HepG2 (cell line): ENCODE data around the gene TGFBRAP1. TPM values are rescaled to one million over a fixed set of nuclear protein-coding genes. Genes with fewer than 3 reads are reported as not detected.

Experiments used
- ATAC-seq: fragments of 200-7000 bp; cut with Tn5 transposase; 3 replicates; pipeline ENCODE4 v1.9.1; 2020; ENCODE audit warnings: mild to moderate bottlenecking, moderate library complexity
- BruUV-seq: library from RNA; stranded (reverse); fragments of 400-500 nt; replicated peaks from 2 replicates; lab custom pipeline; 2021; lab: Mats Ljungman, UMichigan
- CTCF ChIA-PET: fragments of 300-600 bp; formaldehyde crosslinking; extraction: SDS; loops from one replicate; lab custom pipeline; 2021; ENCODE audit warnings: low total read pairs, inconsistent platforms, low intra/inter-chr PET ratio; lab: Yijun Ruan, JAX
- POLR2A ChIA-PET: fragments of 350-600 bp; sonication (Branson Sonifier 250); formaldehyde crosslinking; loops from one replicate; lab custom pipeline; 2020; ENCODE audit warnings: antibody characterized with exemption, inconsistent platforms; lab: Yijun Ruan, JAX
- DNase-seq: peaks from one replicate; pipeline ENCODE4 v3.0.0-alpha.2; 2015; ENCODE audit warnings: low spot score
- FAIRE-seq: peaks from 3 replicates; lab custom pipeline; 2011; peaks lifted over from hg19 to GRCh38; lab: Jason Lieb, UNC
- H2AFZ ChIP-seq: one replicate; pipeline ENCODE4 v1.6.1; 2011; ENCODE audit warnings: low read length, inconsistent platforms
- H3K27ac ChIP-seq: fragments of 300-600 bp; 3 replicates; pipeline ENCODE4 v1.8.0; 2011; ENCODE audit warnings: mixed run types, mild to moderate bottlenecking, mixed read lengths, low read length, inconsistent platforms; ENCODE audit not compliant: insufficient read depth; ENCODE audit errors: extremely low read length
- H3K27me3 ChIP-seq, 2 experiments: fragments of 200-600 bp in 1 of 2; 2 replicates in 1 of 2; 3 replicates in 1 of 2; pipeline versions ENCODE4 v1.6.0 to v1.8.0; 2011; ENCODE audit warnings: low read length in 2 of 2, mild to moderate bottlenecking in 2 of 2, moderate library complexity in 2 of 2, inconsistent platforms in 1 of 2; ENCODE audit not compliant: insufficient read depth in 2 of 2, control insufficient read depth in 1 of 2
- H3K36me3 ChIP-seq, 2 experiments: fragments of 200-600 bp in 1 of 2; replicated peaks in 1 of 2; 2 replicates in 1 of 2; 3 replicates in 1 of 2; pipeline versions ENCODE4 v1.5.1 to v1.8.0; 2011; ENCODE audit warnings: low read length in 2 of 2, inconsistent platforms in 1 of 2; ENCODE audit not compliant: insufficient read depth in 2 of 2, control insufficient read depth in 1 of 2
- H3K4me1 ChIP-seq: 2 replicates; pipeline ENCODE4 v1.5.1; 2012; ENCODE audit warnings: low read length, inconsistent platforms; ENCODE audit not compliant: insufficient read depth
- H3K4me2 ChIP-seq: 2 replicates; pipeline ENCODE4 v1.6.0; 2011; ENCODE audit warnings: low read depth, low read length, inconsistent platforms
- H3K4me3 ChIP-seq, 3 experiments: fragments of 200-600 bp in 1 of 3; sonication (generic), shearing (Covaris generic) in 1 of 3; replicated peaks in 1 of 3; 2 replicates each; pipeline ENCODE4 v1.5.1; 2011 to 2016; ENCODE audit warnings: low read length in 3 of 3, inconsistent platforms in 2 of 3, low read depth in 2 of 3, mild to moderate bottlenecking in 2 of 3, control low read depth in 1 of 3, mixed read lengths in 1 of 3; ENCODE audit not compliant: insufficient read depth in 1 of 3
- H3K79me2 ChIP-seq: one replicate; pipeline ENCODE4 v1.6.1; 2011; ENCODE audit warnings: low read length, inconsistent platforms; ENCODE audit not compliant: insufficient read depth
- H3K9ac ChIP-seq: 2 replicates; pipeline ENCODE4 v1.6.0; 2011; ENCODE audit warnings: mild to moderate bottlenecking, low read depth, low read length, inconsistent platforms; ENCODE audit not compliant: insufficient read depth
- H3K9me3 ChIP-seq: 2 replicates; pipeline ENCODE4 v1.5.1; 2012; ENCODE audit warnings: mild to moderate bottlenecking, low read length
- H4K20me1 ChIP-seq: 2 replicates; pipeline ENCODE4 v1.6.0; 2011; ENCODE audit warnings: inconsistent platforms, mild to moderate bottlenecking, low read length, moderate library complexity; ENCODE audit not compliant: insufficient read depth
- NFIC ChIP-seq: IDR thresholded peaks from 2 replicates; pipeline ENCODE4 v1.6.1; 2012; ENCODE audit warnings: mild to moderate bottlenecking, low read length, inconsistent platforms
- RXRA ChIP-seq: sonication (generic); formaldehyde crosslinking; IDR thresholded peaks from 2 replicates; pipeline ENCODE4 v1.5.1; 2020; ENCODE audit warnings: missing genetic modification reagents
- TRIM24 ChIP-seq: sonication (generic); formaldehyde crosslinking; IDR thresholded peaks from 2 replicates; pipeline ENCODE4 v1.8.0; 2022; ENCODE audit warnings: mild to moderate bottlenecking, missing genetic modification reagents
- ZBTB42 ChIP-seq: sonication (generic); formaldehyde crosslinking; IDR thresholded peaks from 2 replicates; pipeline ENCODE4 v1.5.0; 2020; ENCODE audit warnings: mild to moderate bottlenecking, missing genetic modification reagents
- ZNF414 ChIP-seq: sonication (generic); formaldehyde crosslinking; IDR thresholded peaks from 2 replicates; pipeline ENCODE4 v1.5.0; 2020; ENCODE audit warnings: missing genetic modification reagents
- WGBS: methylation state at CpG from one replicate; pipeline ENCODE4 v1.1.6; 2017; ENCODE audit warnings: low lambda C conversion rate; 5-methylcytosine and 5-hydroxymethylcytosine counted together
- in situ Hi-C: cut with HindIII; loops from 2 replicates; pipeline ENCODE4 v1.10.0; 2017; ENCODE audit warnings: low pct_unique_long_range_greater_than_20kb; ENCODE audit not compliant: extremely low pct_ligation_motif_present
- intact Hi-C: fragments of 100-400 bp; cut with micrococcal nuclease; formaldehyde crosslinking; loops from one replicate; pipeline ENCODE4 v1.10.0; 2022; ENCODE audit not compliant: unreplicated experiment
- polyA plus RNA-seq, 8 experiments: library from polyadenylated mRNA; depleted of rRNA in 3 of 8; stranded (reverse) in 7 of 8; unstranded in 1 of 8; fragments of >200 nt; fragmentation: Illumina TruSeq in 4 of 8; extraction: Trizol in 4 of 8; gene quantifications; 2 replicates each; pipeline versions ENCODE4 v1.2.1 to v1.2.3, GENCODE V29; 2011 to 2016; ENCODE audit warnings: low read depth in 4 of 8, missing spikeins in 1 of 8, mixed read lengths in 1 of 8; ENCODE audit not compliant: insufficient read depth in 1 of 8
- total RNA-seq, 5 experiments: library from RNA; depleted of rRNA; stranded (reverse); fragments of >200 nt; fragmentation: Illumina TruSeq; extraction: Trizol; gene quantifications; 2 replicates each; pipeline ENCODE4 v1.2.3, GENCODE V29; 2016; ENCODE audit warnings: low read depth in 1 of 5
- TF ChIP-seq, protein P1 (sequence below), 2 experiments: sonication (generic) in 1 of 2; formaldehyde crosslinking in 1 of 2; IDR thresholded peaks; 2 replicates each; pipeline versions ENCODE4 v1.5.1 to v1.6.1; 2011 to 2020; ENCODE audit warnings: borderline replicate concordance in 1 of 2, low read depth in 1 of 2, low read length in 1 of 2, mild to moderate bottlenecking in 1 of 2, missing genetic modification reagents in 1 of 2, moderate library complexity in 1 of 2
- TF ChIP-seq, protein P2 (sequence below): sonication (generic); formaldehyde crosslinking; IDR thresholded peaks from 2 replicates; pipeline ENCODE4 v1.4.0; 2020; ENCODE audit warnings: mild to moderate bottlenecking, missing genetic modification reagents

Gene TGFBRAP1
- total and polyA plus RNA-seq, 2 of the 13 experiments (the other 11 are each of a cell fraction or from before 2014, with no cell fraction given): 12.7 to 22.9 TPM

GRCh38 chr2:105375001-105375561, 45.5 kb upstream of the TGFBRAP1 start:
- POLR2A ChIA-PET: no interaction called here
- CTCF ChIA-PET: interaction anchor here (1.2 to 1.4 kb wide), 2 partner anchors 142 to 146 kb away, joined by 3 to 4 read pairs; no protein-coding TSS in a partner anchor
- H3K27ac ChIP-seq: no peak overlapping the region
- intact Hi-C loops: no loop called here
- peaks cover 0 to 25% of the 10 kb centered on the region in 2 experiments; a peak in 3 of 5 replicates for H3K36me3 ChIP-seq
- TF ChIP-seq ZBTB42 (CRISPR knock-in tag): no peak
- TF ChIP-seq NFIC: no peak
- TF ChIP-seq, protein P1, sequence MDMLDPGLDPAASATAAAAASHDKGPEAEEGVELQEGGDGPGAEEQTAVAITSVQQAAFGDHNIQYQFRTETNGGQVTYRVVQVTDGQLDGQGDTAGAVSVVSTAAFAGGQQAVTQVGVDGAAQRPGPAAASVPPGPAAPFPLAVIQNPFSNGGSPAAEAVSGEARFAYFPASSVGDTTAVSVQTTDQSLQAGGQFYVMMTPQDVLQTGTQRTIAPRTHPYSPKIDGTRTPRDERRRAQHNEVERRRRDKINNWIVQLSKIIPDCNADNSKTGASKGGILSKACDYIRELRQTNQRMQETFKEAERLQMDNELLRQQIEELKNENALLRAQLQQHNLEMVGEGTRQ (IDR thresholded peaks at IDR 0.05; ENCODE audit: low read depth, low read length): no peak
- TF ChIP-seq, protein P1 (CRISPR knock-in tag; IDR thresholded peaks at IDR 0.05; ENCODE audit: borderline replicate concordance): no peak
- no peak for TF ChIP-seq ZNF414 (CRISPR knock-in tag)
- TF ChIP-seq TRIM24 (CRISPR knock-in tag): no peak
- TF ChIP-seq RXRA (CRISPR knock-in tag): no peak
- TF ChIP-seq, protein P2, sequence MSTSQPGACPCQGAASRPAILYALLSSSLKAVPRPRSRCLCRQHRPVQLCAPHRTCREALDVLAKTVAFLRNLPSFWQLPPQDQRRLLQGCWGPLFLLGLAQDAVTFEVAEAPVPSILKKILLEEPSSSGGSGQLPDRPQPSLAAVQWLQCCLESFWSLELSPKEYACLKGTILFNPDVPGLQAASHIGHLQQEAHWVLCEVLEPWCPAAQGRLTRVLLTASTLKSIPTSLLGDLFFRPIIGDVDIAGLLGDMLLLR (CRISPR knock-in tag): no peak
- no peak for DNase-seq
- H3K4me3 ChIP-seq: no peak overlapping the region
- no peaks in the 10 kb centered on the region for H3K27me3 ChIP-seq
- no peak for ATAC-seq
- no peak overlapping the region for H3K4me2 ChIP-seq
- H3K9ac ChIP-seq: no peak overlapping the region
- H2AFZ ChIP-seq: no peak overlapping the region
- no peaks in the 10 kb centered on the region for H3K9me3 ChIP-seq
- in situ Hi-C loops: no loop called here
- BruUV-seq: no TSS peak
- FAIRE-seq: no peak
- H3K4me1 ChIP-seq: peaks cover 12% of the 10 kb centered on the region
- WGBS: 93% methylated on average over 15 of the region's 15 CpGs
- no peaks in the 10 kb centered on the region for H3K79me2 ChIP-seq
- no peaks in the 10 kb centered on the region; the same call in 1 of the 2 replicates for H4K20me1 ChIP-seq
